K562 (cell line): Measurements from ENCODE around the gene FKBP2. TPM values are rescaled to one million over a fixed set of nuclear protein-coding genes. Genes with fewer than 3 reads are reported as not detected.

Experiments
- BCOR ChIP-seq: fragments of 450-650 bp; IDR thresholded peaks from 2 replicates; pipeline ENCODE4 v1.6.1; 2016
- CHCHD3 ChIP-seq: fragments of 250-450 bp; sonication (Bioruptor Pico); IDR thresholded peaks from 2 replicates; pipeline ENCODE4 v2.1.2; 2022; ENCODE audit warnings: mild to moderate bottlenecking
- NR2C1 ChIP-seq, 2 experiments: fragments of 450-650 bp; IDR thresholded peaks; 2 replicates each; pipeline ENCODE4 v1.6.1; 2017; ENCODE audit warnings: mild to moderate bottlenecking in 2 of 2, antibody characterized with exemption in 1 of 2, inconsistent platforms in 1 of 2, missing compliant biosample characterization in 1 of 2, missing genetic modification characterization in 1 of 2
- PHF8 ChIP-seq: fragments of 200-600 bp; sonication (generic); IDR thresholded peaks from 2 replicates; pipeline ENCODE4 v1.6.1; 2012; ENCODE audit warnings: mixed run types, mild to moderate bottlenecking, inconsistent platforms, low read length, moderate library complexity, borderline replicate concordance
- TCF3 ChIP-seq: sonication (generic); formaldehyde crosslinking; IDR thresholded peaks from 2 replicates; pipeline ENCODE4 v1.4.0; 2020; ENCODE audit warnings: mild to moderate bottlenecking, missing genetic modification reagents
- ZFX ChIP-seq: sonication (generic); formaldehyde crosslinking; IDR thresholded peaks from 2 replicates; pipeline ENCODE4 v1.8.0; 2022; ENCODE audit warnings: mild to moderate bottlenecking, missing genetic modification reagents, moderate library complexity
- ZNF239 ChIP-seq: fragments of 250-450 bp; sonication (Bioruptor Pico); IDR thresholded peaks from 2 replicates; pipeline ENCODE4 v1.4.0; 2020; ENCODE audit warnings: mild to moderate bottlenecking
- ZNF384 ChIP-seq: IDR thresholded peaks from 2 replicates; pipeline ENCODE4 v1.6.1; 2012; ENCODE audit warnings: low read depth, low read length, improper control_type of control experiment
- ZNF436 ChIP-seq: fragments of 250-450, 450-650 bp; sonication (Bioruptor Pico); formaldehyde crosslinking; IDR thresholded peaks from 2 replicates; pipeline ENCODE4 v1.7.0; 2020; ENCODE audit warnings: mild to moderate bottlenecking
- polyA plus RNA-seq, 8 experiments: library from polyadenylated mRNA; depleted of rRNA in 4 of 8; stranded (reverse) in 5 of 8; unstranded in 3 of 8; fragments of >200 nt; fragmentation: Nextera tagmentation in 2 of 8; fragmentation: Illumina TruSeq in 1 of 8; extraction: Ambion mirVana in 2 of 8; extraction: Trizol in 1 of 8; gene quantifications; 2 replicates each; pipeline versions ENCODE4 v1.2.1 to v1.2.3, GENCODE V29; 2011 to 2014; ENCODE audit warnings: inconsistent platforms in 1 of 8, missing spikeins in 1 of 8
- total RNA-seq, 7 experiments: library from RNA; depleted of rRNA in 6 of 7; stranded (reverse); fragments of >200 nt in 6 of 7; fragmentation: Illumina TruSeq in 2 of 7; extraction: Trizol in 2 of 7; gene quantifications; 2 replicates each; pipeline versions ENCODE4 v1.2.1 to v1.2.3, GENCODE V29; 2011 to 2021; ENCODE audit warnings: low replicate concordance in 1 of 7
- TF ChIP-seq, protein P1 (sequence below): IDR thresholded peaks from 2 replicates; pipeline ENCODE4 v1.6.1; 2016; ENCODE audit warnings: missing genetic modification characterization, missing compliant biosample characterization
- TF ChIP-seq, protein P2 (sequence below): fragments of 150-350 bp; IDR thresholded peaks from 2 replicates; pipeline ENCODE4 v1.6.1; 2014; ENCODE audit warnings: low read depth, mild to moderate bottlenecking, low read length, borderline replicate concordance
- TF ChIP-seq, protein P3 (sequence below): sonication (generic); formaldehyde crosslinking; IDR thresholded peaks from 2 replicates; pipeline ENCODE4 v1.8.0; 2022; ENCODE audit warnings: mild to moderate bottlenecking, missing genetic modification reagents
- TF ChIP-seq, protein P4 (sequence below), 2 experiments: IDR thresholded peaks; 2 replicates each; pipeline ENCODE4 v1.6.1; 2011; ENCODE audit warnings: borderline replicate concordance in 1 of 2, control low read depth in 1 of 2, low read depth in 1 of 2, low read length in 1 of 2, mild to moderate bottlenecking in 1 of 2, mixed read lengths in 1 of 2, moderate library complexity in 1 of 2; ENCODE audit not compliant: insufficient read depth in 1 of 2, insufficient read length in 1 of 2, poor library complexity in 1 of 2, severe bottlenecking in 1 of 2; ENCODE audit errors: extremely low read depth in 1 of 2
- TF ChIP-seq, protein P5 (sequence below), 3 experiments: fragments of 200-800 bp in 1 of 3; fragments of 250-450 bp in 1 of 3; fragments of 450-650 bp in 1 of 3; sonication (Bioruptor Pico) in 1 of 3; sonication (Bioruptor generic) in 1 of 3; formaldehyde crosslinking in 1 of 3; IDR thresholded peaks; 2 replicates each; pipeline versions ENCODE4 v1.6.1 to v1.8.0; 2016 to 2022; ENCODE audit warnings: mild to moderate bottlenecking in 2 of 3, missing genetic modification characterization in 2 of 3, missing compliant biosample characterization in 1 of 3, moderate library complexity in 1 of 3

The FKBP2 gene
- total and polyA plus RNA-seq, 9 of the 15 experiments (the other 6 are each of a cell fraction or from before 2014, with no cell fraction given): 3.5 to 151 (median 58.1) TPM

DNA sequence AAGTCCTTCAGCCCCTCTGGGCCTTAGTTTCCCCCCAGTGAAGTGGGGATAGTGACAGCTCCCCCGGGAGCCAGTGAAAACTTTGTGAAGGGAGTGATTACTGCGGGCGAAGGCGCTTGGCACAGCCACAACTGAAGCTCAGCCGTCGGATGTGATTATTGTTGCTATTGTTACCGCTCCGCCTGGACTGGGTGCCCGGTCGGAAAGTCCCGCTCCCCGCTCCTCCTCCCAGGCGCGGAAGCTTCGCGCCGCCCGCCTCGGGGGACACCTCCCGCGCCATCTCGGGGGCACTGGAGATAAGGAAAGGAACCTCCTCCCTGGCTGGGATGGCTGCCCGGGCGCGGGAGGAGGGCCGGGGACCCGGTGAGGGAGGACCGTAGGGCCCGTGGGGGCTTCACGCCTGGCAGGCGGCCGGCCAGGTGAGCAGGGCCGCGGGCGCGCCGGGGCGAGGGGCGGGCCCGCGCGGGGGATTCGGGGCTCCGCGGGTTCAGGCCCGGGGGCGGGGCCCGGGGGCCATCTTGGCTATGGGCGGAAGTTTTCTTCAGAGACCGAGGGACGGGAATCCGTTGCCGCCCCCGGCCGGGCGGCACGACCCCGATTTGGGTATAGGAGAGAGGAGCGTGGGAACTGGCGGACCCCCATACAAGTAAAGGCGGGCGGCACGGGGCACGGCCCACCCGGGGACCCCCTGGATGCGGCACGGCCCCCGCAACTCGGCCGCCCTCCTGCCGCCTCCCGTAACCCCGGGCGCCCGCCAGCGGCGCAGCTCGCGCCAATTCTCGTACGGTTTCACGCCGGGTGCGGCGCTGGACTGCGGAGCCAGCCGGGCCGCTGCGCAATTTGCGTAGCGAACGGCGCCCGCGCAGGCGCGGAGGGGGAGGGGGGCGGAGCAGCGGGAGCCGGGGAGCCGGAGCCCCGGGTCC is 44.3 kb downstream of the FKBP2 start, which contains the start of gene GPR137 (continued):
- TF ChIP-seq, protein P1, sequence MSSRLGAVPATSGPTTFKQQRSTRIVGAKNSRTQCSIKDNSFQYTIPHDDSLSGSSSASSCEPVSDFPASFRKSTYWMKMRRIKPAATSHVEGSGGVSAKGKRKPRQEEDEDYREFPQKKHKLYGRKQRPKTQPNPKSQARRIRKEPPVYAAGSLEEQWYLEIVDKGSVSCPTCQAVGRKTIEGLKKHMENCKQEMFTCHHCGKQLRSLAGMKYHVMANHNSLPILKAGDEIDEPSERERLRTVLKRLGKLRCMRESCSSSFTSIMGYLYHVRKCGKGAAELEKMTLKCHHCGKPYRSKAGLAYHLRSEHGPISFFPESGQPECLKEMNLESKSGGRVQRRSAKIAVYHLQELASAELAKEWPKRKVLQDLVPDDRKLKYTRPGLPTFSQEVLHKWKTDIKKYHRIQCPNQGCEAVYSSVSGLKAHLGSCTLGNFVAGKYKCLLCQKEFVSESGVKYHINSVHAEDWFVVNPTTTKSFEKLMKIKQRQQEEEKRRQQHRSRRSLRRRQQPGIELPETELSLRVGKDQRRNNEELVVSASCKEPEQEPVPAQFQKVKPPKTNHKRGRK (tag): no peak
- TF ChIP-seq CHCHD3 (CRISPR knock-in tag) (no peak), ZNF384 (no peak), ZNF436 (CRISPR knock-in tag) (no peak), NR2C1 (IDR thresholded peaks at IDR 0.05) (peak; percentile 74), NR2C1 (tag; IDR thresholded peaks at IDR 0.05) (peak; percentile 83), ZFX (CRISPR knock-in tag) (peak; percentile 71), PHF8 (peak; percentile 62; the same call in 1 of the 2 replicates), BCOR (no peak), TCF3 (CRISPR knock-in tag) (0 out of 2 replicates have a peak, but pooled peaks have one; percentile 14), ZNF239 (CRISPR knock-in tag) (no peak)
- TF ChIP-seq, protein P2, sequence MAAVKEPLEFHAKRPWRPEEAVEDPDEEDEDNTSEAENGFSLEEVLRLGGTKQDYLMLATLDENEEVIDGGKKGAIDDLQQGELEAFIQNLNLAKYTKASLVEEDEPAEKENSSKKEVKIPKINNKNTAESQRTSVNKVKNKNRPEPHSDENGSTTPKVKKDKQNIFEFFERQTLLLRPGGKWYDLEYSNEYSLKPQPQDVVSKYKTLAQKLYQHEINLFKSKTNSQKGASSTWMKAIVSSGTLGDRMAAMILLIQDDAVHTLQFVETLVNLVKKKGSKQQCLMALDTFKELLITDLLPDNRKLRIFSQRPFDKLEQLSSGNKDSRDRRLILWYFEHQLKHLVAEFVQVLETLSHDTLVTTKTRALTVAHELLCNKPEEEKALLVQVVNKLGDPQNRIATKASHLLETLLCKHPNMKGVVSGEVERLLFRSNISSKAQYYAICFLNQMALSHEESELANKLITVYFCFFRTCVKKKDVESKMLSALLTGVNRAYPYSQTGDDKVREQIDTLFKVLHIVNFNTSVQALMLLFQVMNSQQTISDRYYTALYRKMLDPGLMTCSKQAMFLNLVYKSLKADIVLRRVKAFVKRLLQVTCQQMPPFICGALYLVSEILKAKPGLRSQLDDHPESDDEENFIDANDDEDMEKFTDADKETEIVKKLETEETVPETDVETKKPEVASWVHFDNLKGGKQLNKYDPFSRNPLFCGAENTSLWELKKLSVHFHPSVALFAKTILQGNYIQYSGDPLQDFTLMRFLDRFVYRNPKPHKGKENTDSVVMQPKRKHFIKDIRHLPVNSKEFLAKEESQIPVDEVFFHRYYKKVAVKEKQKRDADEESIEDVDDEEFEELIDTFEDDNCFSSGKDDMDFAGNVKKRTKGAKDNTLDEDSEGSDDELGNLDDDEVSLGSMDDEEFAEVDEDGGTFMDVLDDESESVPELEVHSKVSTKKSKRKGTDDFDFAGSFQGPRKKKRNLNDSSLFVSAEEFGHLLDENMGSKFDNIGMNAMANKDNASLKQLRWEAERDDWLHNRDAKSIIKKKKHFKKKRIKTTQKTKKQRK: no peak
- TF ChIP-seq, protein P3, sequence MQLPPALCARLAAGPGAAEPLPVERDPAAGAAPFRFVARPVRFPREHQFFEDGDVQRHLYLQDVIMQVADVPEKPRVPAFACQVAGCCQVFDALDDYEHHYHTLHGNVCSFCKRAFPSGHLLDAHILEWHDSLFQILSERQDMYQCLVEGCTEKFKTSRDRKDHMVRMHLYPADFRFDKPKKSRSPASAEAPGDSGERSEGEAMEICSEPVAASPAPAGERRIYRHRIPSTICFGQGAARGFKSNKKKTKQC: no peak; the same call in 1 of the 2 replicates
- TF ChIP-seq, protein P4, sequence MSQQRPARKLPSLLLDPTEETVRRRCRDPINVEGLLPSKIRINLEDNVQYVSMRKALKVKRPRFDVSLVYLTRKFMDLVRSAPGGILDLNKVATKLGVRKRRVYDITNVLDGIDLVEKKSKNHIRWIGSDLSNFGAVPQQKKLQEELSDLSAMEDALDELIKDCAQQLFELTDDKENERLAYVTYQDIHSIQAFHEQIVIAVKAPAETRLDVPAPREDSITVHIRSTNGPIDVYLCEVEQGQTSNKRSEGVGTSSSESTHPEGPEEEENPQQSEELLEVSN (IDR thresholded peaks at IDR 0.05; ENCODE audit: borderline replicate concordance in 1 of 2, extremely low read depth in 1 of 2, insufficient read depth in 1 of 2, insufficient read length in 1 of 2, low read depth in 1 of 2, low read length in 1 of 2, poor library complexity in 1 of 2, severe bottlenecking in 1 of 2): peak in 1 of 2 experiments; percentile 59
- TF ChIP-seq, protein P5, sequence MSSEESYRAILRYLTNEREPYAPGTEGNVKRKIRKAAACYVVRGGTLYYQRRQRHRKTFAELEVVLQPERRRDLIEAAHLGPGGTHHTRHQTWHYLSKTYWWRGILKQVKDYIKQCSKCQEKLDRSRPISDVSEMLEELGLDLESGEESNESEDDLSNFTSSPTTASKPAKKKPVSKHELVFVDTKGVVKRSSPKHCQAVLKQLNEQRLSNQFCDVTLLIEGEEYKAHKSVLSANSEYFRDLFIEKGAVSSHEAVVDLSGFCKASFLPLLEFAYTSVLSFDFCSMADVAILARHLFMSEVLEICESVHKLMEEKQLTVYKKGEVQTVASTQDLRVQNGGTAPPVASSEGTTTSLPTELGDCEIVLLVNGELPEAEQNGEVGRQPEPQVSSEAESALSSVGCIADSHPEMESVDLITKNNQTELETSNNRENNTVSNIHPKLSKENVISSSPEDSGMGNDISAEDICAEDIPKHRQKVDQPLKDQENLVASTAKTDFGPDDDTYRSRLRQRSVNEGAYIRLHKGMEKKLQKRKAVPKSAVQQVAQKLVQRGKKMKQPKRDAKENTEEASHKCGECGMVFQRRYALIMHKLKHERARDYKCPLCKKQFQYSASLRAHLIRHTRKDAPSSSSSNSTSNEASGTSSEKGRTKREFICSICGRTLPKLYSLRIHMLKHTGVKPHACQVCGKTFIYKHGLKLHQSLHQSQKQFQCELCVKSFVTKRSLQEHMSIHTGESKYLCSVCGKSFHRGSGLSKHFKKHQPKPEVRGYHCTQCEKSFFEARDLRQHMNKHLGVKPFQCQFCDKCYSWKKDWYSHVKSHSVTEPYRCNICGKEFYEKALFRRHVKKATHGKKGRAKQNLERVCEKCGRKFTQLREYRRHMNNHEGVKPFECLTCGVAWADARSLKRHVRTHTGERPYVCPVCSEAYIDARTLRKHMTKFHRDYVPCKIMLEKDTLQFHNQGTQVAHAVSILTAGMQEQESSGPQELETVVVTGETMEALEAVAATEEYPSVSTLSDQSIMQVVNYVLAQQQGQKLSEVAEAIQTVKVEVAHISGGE (CRISPR knock-in tag; IDR thresholded peaks at IDR 0.05): peak in 2 of 3 experiments; percentile 43 to 89; a peak in 3 of 6 replicates
